K562 (cell line): ENCODE data around the gene NOL4L. TPM values are rescaled to one million over a fixed set of nuclear protein-coding genes. Genes with fewer than 3 reads are reported as not detected.

Experiments used
- ATAC-seq: fragments of 200-7000 bp; cut with Tn5 transposase; 3 replicates; pipeline ENCODE4 v1.9.1; 2020; ENCODE audit warnings: moderate library complexity
- BruUV-seq: library from RNA; stranded (reverse); fragments of 400-500 nt; replicated peaks from 2 replicates; lab custom pipeline; 2021; lab: Mats Ljungman, UMichigan
- CTCF ChIA-PET: fragments of 300-600 bp; formaldehyde crosslinking; extraction: SDS; loops from one replicate; lab custom pipeline; 2021; ENCODE audit warnings: low intra/inter-chr PET ratio; lab: Yijun Ruan, JAX
- POLR2A ChIA-PET: fragments of 300-600, 350-650 bp; sonication (Branson Sonifier 250); formaldehyde crosslinking; extraction: SDS; loops from one replicate; lab custom pipeline; 2021; ENCODE audit warnings: antibody characterized with exemption, inconsistent platforms; lab: Yijun Ruan, JAX
- DNase-seq, 4 experiments: peaks; one replicate each; pipeline versions ENCODE4 v3.0.0 to v3.0.0-alpha.2; 2011 to 2018; ENCODE audit warnings: low spot score in 3 of 4, mixed read lengths in 3 of 4; ENCODE audit errors: extremely low read depth in 1 of 4
- FAIRE-seq: peaks from 2 replicates; lab custom pipeline; 2011; peaks lifted over from hg19 to GRCh38; lab: Jason Lieb, UNC
- H2AFZ ChIP-seq: 2 replicates; pipeline ENCODE4 v1.6.0; 2011; ENCODE audit warnings: low read depth, low read length, control low read depth, inconsistent platforms
- H3K27ac ChIP-seq: fragments of 200-600 bp; 3 replicates; pipeline ENCODE4 v1.8.0; 2011; ENCODE audit warnings: low read depth, mild to moderate bottlenecking, control low read depth, inconsistent platforms, low read length, moderate library complexity, mixed read lengths; ENCODE audit errors: extremely low read depth
- H3K27me3 ChIP-seq, 2 experiments: fragments of 300-600 bp in 1 of 2; 2 replicates in 1 of 2; 3 replicates in 1 of 2; pipeline versions ENCODE4 v1.6.0 to v1.8.0; 2011; ENCODE audit warnings: inconsistent platforms in 2 of 2, low read length in 2 of 2, mild to moderate bottlenecking in 1 of 2, mixed read lengths in 1 of 2, moderate library complexity in 1 of 2; ENCODE audit not compliant: control insufficient read depth in 2 of 2, insufficient read depth in 2 of 2
- H3K36me3 ChIP-seq: fragments of 300-600 bp; 3 replicates; pipeline ENCODE4 v1.8.0; 2011; ENCODE audit warnings: mild to moderate bottlenecking, low read length, inconsistent platforms; ENCODE audit not compliant: control insufficient read depth, insufficient read depth
- H3K4me1 ChIP-seq, 2 experiments: fragments of 200-600 bp in 1 of 2; replicated peaks in 1 of 2; 2 replicates in 1 of 2; 3 replicates in 1 of 2; pipeline versions ENCODE4 v1.5.1 to v1.8.0; 2011; ENCODE audit warnings: inconsistent platforms in 2 of 2, low read length in 2 of 2, mild to moderate bottlenecking in 1 of 2, mixed read lengths in 1 of 2, moderate library complexity in 1 of 2; ENCODE audit not compliant: control insufficient read depth in 2 of 2, insufficient read depth in 2 of 2
- H3K4me2 ChIP-seq: 2 replicates; pipeline ENCODE4 v1.6.1; 2011; ENCODE audit warnings: low read length, control low read depth, inconsistent platforms, mixed read lengths; ENCODE audit not compliant: insufficient read depth
- H3K4me3 ChIP-seq: fragments of 200-600 bp; sonication (generic), shearing (Covaris generic); 2 replicates; pipeline ENCODE4 v1.5.1; 2016; ENCODE audit warnings: control low read depth, inconsistent platforms
- H3K79me2 ChIP-seq: fragments of 200-600 bp; 3 replicates; pipeline ENCODE4 v1.8.0; 2011; ENCODE audit warnings: low read length, inconsistent platforms; ENCODE audit not compliant: control insufficient read depth, insufficient read depth
- H3K9ac ChIP-seq, 2 experiments: 2 replicates each; pipeline versions ENCODE4 v1.6.0 to v1.6.1; 2011; ENCODE audit warnings: low read depth in 2 of 2, low read length in 2 of 2, control low read depth in 1 of 2, inconsistent platforms in 1 of 2, mild to moderate bottlenecking in 1 of 2, mixed read lengths in 1 of 2; ENCODE audit not compliant: insufficient read depth in 1 of 2
- H3K9me1 ChIP-seq: one replicate; pipeline ENCODE4 v1.6.0; 2011; ENCODE audit warnings: inconsistent platforms, mild to moderate bottlenecking, low read length, moderate library complexity; ENCODE audit not compliant: control insufficient read depth, insufficient read depth
- H3K9me3 ChIP-seq: replicated peaks from 2 replicates; pipeline ENCODE4 v1.5.1; 2011; ENCODE audit warnings: low read depth, low read length, inconsistent platforms; ENCODE audit not compliant: control insufficient read depth, insufficient read depth
- H4K20me1 ChIP-seq: replicated peaks from 2 replicates; pipeline ENCODE4 v1.6.1; 2011; ENCODE audit warnings: low read length, inconsistent platforms, mixed read lengths; ENCODE audit not compliant: control insufficient read depth, insufficient read depth
- HOXB6 ChIP-seq: fragments of 250-450 bp; sonication (Bioruptor Pico); IDR thresholded peaks from 2 replicates; pipeline ENCODE4 v1.5.1; 2022; ENCODE audit warnings: mild to moderate bottlenecking, borderline replicate concordance
- MAX ChIP-seq: sonication (generic); formaldehyde crosslinking; IDR thresholded peaks from 2 replicates; pipeline ENCODE4 v1.9.0; 2022; ENCODE audit warnings: mild to moderate bottlenecking, missing genetic modification reagents
- MTA2 ChIP-seq: fragments of 450-650 bp; IDR thresholded peaks from 2 replicates; pipeline ENCODE4 v1.6.1; 2016; ENCODE audit warnings: low read depth
- MXD1 ChIP-seq: fragments of 250-450 bp; sonication (Bioruptor Pico); IDR thresholded peaks from 2 replicates; pipeline ENCODE4 v1.8.0; 2021; ENCODE audit warnings: borderline replicate concordance, mild to moderate bottlenecking, moderate library complexity; ENCODE audit not compliant: poor library complexity, severe bottlenecking
- NCOA4 ChIP-seq: fragments of 450-650 bp; IDR thresholded peaks from 2 replicates; pipeline ENCODE4 v1.6.1; 2018; ENCODE audit warnings: mild to moderate bottlenecking; ENCODE audit not compliant: partially characterized antibody
- PHB2 ChIP-seq: fragments of 450-650 bp; IDR thresholded peaks from 2 replicates; pipeline ENCODE4 v1.6.1; 2017; ENCODE audit warnings: low read depth
- RHOXF2B ChIP-seq: fragments of 250-450 bp; sonication (Bioruptor Pico); conservative IDR thresholded peaks from 2 replicates; pipeline ENCODE4 v1.5.1; 2021
- TAL1 ChIP-seq: fragments of 450-650 bp; IDR thresholded peaks from 2 replicates; pipeline ENCODE4 v1.6.1; 2016; ENCODE audit warnings: mild to moderate bottlenecking
- ZNF41 ChIP-seq: fragments of 250-450 bp; sonication (Bioruptor Pico); conservative IDR thresholded peaks from 2 replicates; pipeline ENCODE4 v1.4.0; 2020; ENCODE audit warnings: mild to moderate bottlenecking
- WGBS: fragments of 100-300 bp; shearing (Covaris generic); methylation state at CpG from one replicate; pipeline ENCODE4 v1.1.6; 2016; ENCODE audit warnings: low coverage, mixed read lengths; ENCODE audit not compliant: insufficient coverage; ENCODE audit errors: missing lambda C conversion rate; 5-methylcytosine and 5-hydroxymethylcytosine counted together
- in situ Hi-C: fragments of 300-500 bp; cut with MboI; formaldehyde crosslinking; loops from 4 replicates; pipeline ENCODE4 v1.15.0; 2018; ENCODE audit warnings: inconsistent platforms, mixed read lengths
- intact Hi-C: fragments of 100-400 bp; cut with micrococcal nuclease; formaldehyde crosslinking; loops from 2 replicates; pipeline ENCODE4 v1.14.2; 2022
- polyA plus RNA-seq, 8 experiments: library from polyadenylated mRNA; depleted of rRNA in 4 of 8; stranded (reverse) in 5 of 8; unstranded in 3 of 8; fragments of >200 nt; fragmentation: Nextera tagmentation in 2 of 8; fragmentation: Illumina TruSeq in 1 of 8; extraction: Ambion mirVana in 2 of 8; extraction: Trizol in 1 of 8; gene quantifications; 2 replicates each; pipeline versions ENCODE4 v1.2.1 to v1.2.3, GENCODE V29; 2011 to 2014; ENCODE audit warnings: inconsistent platforms in 1 of 8, missing spikeins in 1 of 8
- total RNA-seq, 7 experiments: library from RNA; depleted of rRNA in 6 of 7; stranded (reverse); fragments of >200 nt in 6 of 7; fragmentation: Illumina TruSeq in 2 of 7; extraction: Trizol in 2 of 7; gene quantifications; 2 replicates each; pipeline versions ENCODE4 v1.2.1 to v1.2.3, GENCODE V29; 2011 to 2021; ENCODE audit warnings: low replicate concordance in 1 of 7

The NOL4L gene
- total and polyA plus RNA-seq, 9 of the 15 experiments (the other 6 are each of a cell fraction or from before 2014, with no cell fraction given): 5.1 to 36.2 (median 13.6) TPM

GRCh38 chr20:32442630-32443373 is 142.3 kb downstream of the NOL4L start:
- H3K36me3 ChIP-seq: peaks cover 78% of the 10 kb centered on the region
- 70% methylated on average over 10 of the region's 10 CpGs for WGBS

More at GRCh38 chr20:32442630-32443373, 142.3 kb downstream of the NOL4L start:
- ATAC-seq: no peak
- no peak for DNase-seq
- ChIA-PET POLR2A (interaction anchor here (0.8 kb wide), 2 partner anchors 11 to 84 kb away, joined by 4 read pairs; no protein-coding TSS in a partner anchor), CTCF (no interaction called here)
- no peaks in the 10 kb centered on the region for H3K79me2 ChIP-seq
- H3K9me3 ChIP-seq: no peaks in the 10 kb centered on the region
- no peak overlapping the region for H2AFZ ChIP-seq
- no peak overlapping the region for H3K4me3 ChIP-seq
- no peak overlapping the region for H3K4me2 ChIP-seq
- no peaks in the 10 kb centered on the region for H3K9me1 ChIP-seq
- no TSS peak for BruUV-seq
- peaks cover 0 to 15% of the 10 kb centered on the region in 2 experiments; a peak in 2 of 5 replicates for H3K4me1 ChIP-seq
- in situ Hi-C loops: no loop called here
- no peak overlapping the region for H3K27ac ChIP-seq
- intact Hi-C loops: no loop called here
- peak; percentile 42 for FAIRE-seq
- no peaks in the 10 kb centered on the region for H3K27me3 ChIP-seq
- no peak overlapping the region for H3K9ac ChIP-seq
- TF ChIP-seq PHB2 (no peak), RHOXF2B (CRISPR knock-in tag) (no peak), ZNF41 (CRISPR knock-in tag) (no peak), MXD1 (CRISPR knock-in tag) (no peak), MAX (CRISPR knock-in tag) (no peak), MTA2 (no peak), HOXB6 (no peak), NCOA4 (no peak), TAL1 (no peak)
- peaks cover 11% of the 10 kb centered on the region; the same call in 1 of the 2 replicates for H4K20me1 ChIP-seq
